HCT116 (cell line): ENCODE data around the gene CRY2.

ENCODE experiments used
- CTCF ChIP-seq, 3 experiments: fragments of 200-600 bp in 1 of 3; sonication (generic) in 1 of 3; IDR thresholded peaks in 2 of 3; conservative IDR thresholded peaks in 1 of 3; 2 replicates each; pipeline ENCODE4 v1.5.1; 2012 to 2017; ENCODE audit warnings: low read depth in 2 of 3, low read length in 2 of 3, antibody characterized with exemption in 1 of 3, borderline replicate concordance in 1 of 3, control low read depth in 1 of 3, mild to moderate bottlenecking in 1 of 3, mixed read lengths in 1 of 3, mixed run types in 1 of 3, moderate library complexity in 1 of 3; ENCODE audit not compliant: insufficient read depth in 1 of 3
- EGR1 ChIP-seq: IDR thresholded peaks from 2 replicates; pipeline ENCODE4 v1.6.1; 2012; ENCODE audit warnings: low read depth
- POLR2A ChIP-seq: IDR thresholded peaks from 2 replicates; pipeline ENCODE4 v1.7.0; 2011; ENCODE audit warnings: borderline replicate concordance; ENCODE audit not compliant: insufficient read depth, insufficient read length; ENCODE audit errors: extremely low read depth
- RAD21 ChIP-seq: IDR thresholded peaks from 2 replicates; pipeline ENCODE4 v1.6.1; 2012; ENCODE audit warnings: low read depth, mild to moderate bottlenecking

- TF ChIP-seq CTCF (IDR thresholded peaks at IDR 0.05 in 2 of 3, conservative IDR thresholded peaks at IDR 0.05 in 1 of 3; ENCODE audit: borderline replicate concordance in 1 of 3, insufficient read depth in 1 of 3, low read depth in 2 of 3, low read length in 2 of 3) (no peak), POLR2A (no peak), EGR1 (no peak), RAD21 (no peak)
Observed at GRCh38 chr11:45870706-45871105, 23.4 kb downstream of the CRY2 start.
